Liver (tissue), 9 donors: Measurements from ENCODE around the gene SCD5. TPM values are rescaled to one million over a fixed set of nuclear protein-coding genes. Genes with fewer than 3 reads are reported as not detected.

ENCODE experiments used
- DNase-seq: peaks from one replicate; pipeline ENCODE4 v3.0.0-alpha.2; 2017; ENCODE audit warnings: low spot score
- H3K27ac ChIP-seq, 2 donors: one replicate each; pipeline ENCODE4 v1.7.0; 2013; ENCODE audit warnings: inconsistent platforms in 2 of 2, low read length in 2 of 2, control low read depth in 1 of 2, low read depth in 1 of 2, mild to moderate bottlenecking in 1 of 2
- H3K27me3 ChIP-seq, 4 donors: one replicate each; pipeline versions ENCODE4 v1.6.1 to v1.7.0; 2013; ENCODE audit warnings: low read length in 3 of 4, inconsistent platforms in 1 of 4, mild to moderate bottlenecking in 1 of 4, moderate library complexity in 1 of 4; ENCODE audit not compliant: control insufficient read depth in 4 of 4, insufficient read depth in 4 of 4
- H3K36me3 ChIP-seq, 4 donors: one replicate each; pipeline versions ENCODE4 v1.6.1 to v1.7.0; 2013; ENCODE audit warnings: low read length in 3 of 4, mild to moderate bottlenecking in 3 of 4, low read depth in 1 of 4, moderate library complexity in 1 of 4; ENCODE audit not compliant: control insufficient read depth in 4 of 4, insufficient read depth in 3 of 4
- H3K4me1 ChIP-seq, 4 donors: one replicate each; pipeline versions ENCODE4 v1.6.1 to v1.7.0; 2013; ENCODE audit warnings: low read length in 3 of 4, mild to moderate bottlenecking in 3 of 4, moderate library complexity in 1 of 4; ENCODE audit not compliant: control insufficient read depth in 4 of 4, insufficient read depth in 4 of 4
- H3K4me3 ChIP-seq, 3 donors: one replicate each; pipeline versions ENCODE4 v1.6.1 to v1.7.0; 2013; ENCODE audit warnings: low read length in 3 of 3, control low read depth in 1 of 3, low read depth in 1 of 3, mild to moderate bottlenecking in 1 of 3
- H3K9ac ChIP-seq, 2 donors: one replicate each; pipeline ENCODE4 v1.7.0; 2013; ENCODE audit warnings: low read length in 2 of 2, mild to moderate bottlenecking in 2 of 2, moderate library complexity in 2 of 2, control low read depth in 1 of 2, low read depth in 1 of 2
- H3K9me3 ChIP-seq, 4 donors: one replicate each; pipeline versions ENCODE4 v1.6.1 to v1.7.0; 2013; ENCODE audit warnings: low read length in 3 of 4; ENCODE audit not compliant: control insufficient read depth in 4 of 4
- ATF3 ChIP-seq: IDR thresholded peaks from 2 replicates; pipeline ENCODE4 v1.6.1; 2016; ENCODE audit warnings: antibody characterized with exemption
- EGR1 ChIP-seq, 2 donors: IDR thresholded peaks; 2 replicates each; pipeline ENCODE4 v1.6.1; 2016 to 2018; ENCODE audit warnings: antibody characterized with exemption in 2 of 2, low read depth in 2 of 2
- FOXA2 ChIP-seq: IDR thresholded peaks from 2 replicates; pipeline ENCODE4 v1.6.1; 2016; ENCODE audit warnings: antibody characterized with exemption
- GABPA ChIP-seq, 2 donors: IDR thresholded peaks in 1 of 2; conservative IDR thresholded peaks in 1 of 2; 2 replicates each; pipeline ENCODE4 v1.6.1; 2016; ENCODE audit warnings: antibody characterized with exemption in 2 of 2, mild to moderate bottlenecking in 1 of 2, moderate library complexity in 1 of 2
- HNF4A ChIP-seq, 2 donors: conservative IDR thresholded peaks; 2 replicates each; pipeline ENCODE4 v1.6.1; 2016; ENCODE audit warnings: antibody characterized with exemption in 2 of 2, mild to moderate bottlenecking in 2 of 2
- JUND ChIP-seq, 2 donors: IDR thresholded peaks; 2 replicates each; pipeline ENCODE4 v1.6.1; 2016; ENCODE audit warnings: antibody characterized with exemption in 2 of 2
- NR2F2 ChIP-seq: IDR thresholded peaks from 2 replicates; pipeline ENCODE4 v1.6.1; 2016; ENCODE audit warnings: antibody characterized with exemption
- RAD21 ChIP-seq, 2 donors: IDR thresholded peaks; 2 replicates each; pipeline ENCODE4 v1.6.1; 2016; ENCODE audit warnings: antibody characterized with exemption in 2 of 2, mild to moderate bottlenecking in 2 of 2
- REST ChIP-seq: IDR thresholded peaks from 2 replicates; pipeline ENCODE4 v1.6.1; 2016; ENCODE audit warnings: antibody characterized with exemption, mild to moderate bottlenecking
- RXRA ChIP-seq, 2 donors: IDR thresholded peaks; 2 replicates each; pipeline ENCODE4 v1.6.1; 2017 to 2018; ENCODE audit warnings: antibody characterized with exemption in 2 of 2, mild to moderate bottlenecking in 1 of 2
- SP1 ChIP-seq: IDR thresholded peaks from 2 replicates; pipeline ENCODE4 v1.6.1; 2018; ENCODE audit warnings: antibody characterized with exemption, mild to moderate bottlenecking
- TAF1 ChIP-seq: conservative IDR thresholded peaks from 2 replicates; pipeline ENCODE4 v1.6.1; 2016; ENCODE audit warnings: antibody characterized with exemption, mild to moderate bottlenecking
- YY1 ChIP-seq: IDR thresholded peaks from 2 replicates; pipeline ENCODE4 v1.6.1; 2016; ENCODE audit warnings: antibody characterized with exemption, mild to moderate bottlenecking
- ZBTB33 ChIP-seq: IDR thresholded peaks from 2 replicates; pipeline ENCODE4 v1.6.1; 2016; ENCODE audit warnings: antibody characterized with exemption
- WGBS: extraction: QIAGEN DNeasy Blood & Tissue Kit; methylation state at CpG from one replicate; pipeline ENCODE4 v1.1.7; 2013; 5-methylcytosine and 5-hydroxymethylcytosine counted together
- polyA plus RNA-seq, 2 donors: library from polyadenylated mRNA; stranded (reverse) in 1 of 2; unstranded in 1 of 2; fragments of 200-250 nt in 1 of 2; fragments of >200 nt in 1 of 2; fragmentation: Nextera tagmentation in 1 of 2; extraction: Ambion mirVana in 1 of 2; gene quantifications; one replicate each; pipeline versions ENCODE4 v1.2.1 to v1.2.3, GENCODE V29; 2013 to 2015
- total RNA-seq, 2 donors: library from RNA; depleted of rRNA; stranded (reverse); fragments of >200 nt; gene quantifications; one replicate each; pipeline ENCODE4 v1.2.3, GENCODE V29; 2014
- TF ChIP-seq, protein P1 (sequence below): fragments of 150-350 bp; IDR thresholded peaks from 2 replicates; pipeline ENCODE4 v1.5.1; 2017; ENCODE audit warnings: improper control_type of control experiment, low read depth, low read length; ENCODE audit not compliant: missing input control
- donor health status: healthy.
- donor health status: healthy.
- donor health status: healthy.
- donor health status: healthy.
- donor health status: healthy.

SCD5 gene
- total and polyA plus RNA-seq, 4 donors, result 0.14 to 1.9 (median 0.57) TPM

DNA sequence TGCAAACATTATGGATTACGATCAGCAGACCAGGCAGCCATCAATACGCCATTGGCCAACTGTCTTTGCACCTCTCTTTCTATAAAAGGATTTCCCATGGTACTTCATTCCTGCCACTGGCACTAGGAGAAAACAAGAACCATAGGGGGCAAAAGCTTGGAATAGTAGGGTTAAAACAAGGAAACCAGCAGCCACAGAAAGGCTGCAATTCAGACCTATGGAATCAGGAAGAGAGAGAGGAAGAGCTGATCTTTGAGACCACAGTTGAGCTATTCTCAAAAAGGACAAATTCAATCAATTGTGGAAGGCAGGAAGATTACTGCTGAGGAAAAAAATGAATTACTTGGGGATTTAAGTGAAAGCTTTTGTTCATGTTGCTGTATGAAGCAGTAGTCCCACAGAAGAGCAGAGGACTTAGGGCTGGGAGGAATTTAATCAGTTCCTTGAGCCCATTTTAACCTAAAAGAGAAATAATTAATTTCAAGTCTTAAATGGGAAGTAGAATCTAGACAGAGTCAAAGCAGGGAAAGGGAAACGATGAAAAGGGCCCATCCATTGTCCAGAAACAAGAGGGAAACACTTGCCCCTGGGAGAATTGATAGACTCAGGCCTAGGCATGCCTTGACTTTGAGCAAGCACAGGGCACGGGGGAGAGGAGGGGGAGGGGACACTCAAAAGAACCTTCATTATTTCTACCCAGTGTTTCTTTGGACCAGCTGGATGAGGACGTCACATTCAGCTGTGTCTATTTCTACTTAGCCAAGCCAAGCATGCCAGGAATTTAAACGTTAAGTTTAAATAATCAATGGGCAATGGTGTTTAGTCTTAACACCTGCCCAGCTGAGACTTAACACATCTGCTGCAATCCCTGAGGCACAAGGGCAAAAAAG, 50.7 kb downstream of the SCD5 start (continued):
- TF ChIP-seq, protein P1, sequence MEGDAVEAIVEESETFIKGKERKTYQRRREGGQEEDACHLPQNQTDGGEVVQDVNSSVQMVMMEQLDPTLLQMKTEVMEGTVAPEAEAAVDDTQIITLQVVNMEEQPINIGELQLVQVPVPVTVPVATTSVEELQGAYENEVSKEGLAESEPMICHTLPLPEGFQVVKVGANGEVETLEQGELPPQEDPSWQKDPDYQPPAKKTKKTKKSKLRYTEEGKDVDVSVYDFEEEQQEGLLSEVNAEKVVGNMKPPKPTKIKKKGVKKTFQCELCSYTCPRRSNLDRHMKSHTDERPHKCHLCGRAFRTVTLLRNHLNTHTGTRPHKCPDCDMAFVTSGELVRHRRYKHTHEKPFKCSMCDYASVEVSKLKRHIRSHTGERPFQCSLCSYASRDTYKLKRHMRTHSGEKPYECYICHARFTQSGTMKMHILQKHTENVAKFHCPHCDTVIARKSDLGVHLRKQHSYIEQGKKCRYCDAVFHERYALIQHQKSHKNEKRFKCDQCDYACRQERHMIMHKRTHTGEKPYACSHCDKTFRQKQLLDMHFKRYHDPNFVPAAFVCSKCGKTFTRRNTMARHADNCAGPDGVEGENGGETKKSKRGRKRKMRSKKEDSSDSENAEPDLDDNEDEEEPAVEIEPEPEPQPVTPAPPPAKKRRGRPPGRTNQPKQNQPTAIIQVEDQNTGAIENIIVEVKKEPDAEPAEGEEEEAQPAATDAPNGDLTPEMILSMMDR, result no peak

GRCh38 chr4:82746705-82747574, 51.7 kb downstream of the SCD5 start:
- WGBS, result 46% methylated on average over 13 of the region's 13 CpGs
- H3K4me3 ChIP-seq, result no peak overlapping the region
- H3K4me1 ChIP-seq, result no peaks in the 10 kb centered on the region
- DNase-seq, result no peak
- no peaks in the 10 kb centered on the region for H3K36me3 ChIP-seq
- no peaks in the 10 kb centered on the region for H3K9me3 ChIP-seq
- H3K27ac ChIP-seq, result no peak overlapping the region
- no peaks in the 10 kb centered on the region for H3K27me3 ChIP-seq
- no peak overlapping the region for H3K9ac ChIP-seq
- TF ChIP-seq SP1, result no peak
- no peak for TF ChIP-seq JUND (IDR thresholded peaks at IDR 0.05)
- no peak for TF ChIP-seq RXRA (IDR thresholded peaks at IDR 0.05)
- TF ChIP-seq REST, result no peak
- TF ChIP-seq FOXA2, result no peak
- TF ChIP-seq HNF4A (conservative IDR thresholded peaks at IDR 0.05), result peak in 1 of 2 donors; percentile 5

DNA sequence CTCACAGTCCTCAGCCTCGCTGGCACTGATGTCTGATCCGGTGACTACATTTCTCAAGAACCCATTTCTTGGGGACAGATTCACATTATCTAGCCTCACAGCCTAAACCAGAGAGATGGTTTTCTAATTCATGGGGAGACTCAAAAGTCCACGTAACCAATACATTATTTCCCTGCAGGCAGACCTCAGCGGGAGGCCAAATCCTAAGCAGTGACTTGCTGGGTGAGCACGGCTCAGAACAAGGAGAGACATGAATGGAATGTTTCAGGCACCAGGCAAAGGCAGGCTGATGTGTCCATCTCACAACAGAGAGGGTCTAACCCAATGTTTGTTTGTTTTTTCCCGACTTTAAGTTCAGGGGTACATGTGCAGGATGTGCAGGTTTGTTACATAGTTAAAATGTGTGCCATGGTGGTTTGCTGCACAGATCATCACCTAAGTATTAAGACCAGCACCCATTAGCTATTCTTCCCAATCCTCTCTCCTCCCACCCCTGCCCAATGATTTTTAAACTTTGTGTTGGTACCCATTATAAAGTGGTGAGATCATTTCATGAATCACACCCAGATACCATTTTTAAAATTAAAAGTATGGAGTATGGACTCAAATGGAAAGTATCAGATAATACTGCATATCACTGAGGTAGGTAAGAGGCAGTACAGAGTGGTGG, 53.3 kb downstream of the SCD5 start:
- Histone ChIP-seq H3K27me3 (no peaks in the 10 kb centered on the region), H3K9ac (no peak overlapping the region), H3K36me3 (no peaks in the 10 kb centered on the region), H3K9me3 (no peaks in the 10 kb centered on the region), H3K4me1 (no peaks in the 10 kb centered on the region), H3K27ac (no peak overlapping the region), H3K4me3 (no peak overlapping the region)
- 78% methylated on average over 6 of the region's 6 CpGs for WGBS
- DNase-seq, result no peak
- TF ChIP-seq NR2F2, result no peak
- TF ChIP-seq EGR1 (IDR thresholded peaks at IDR 0.05; ENCODE audit: low read depth in 2 of 2), result no peak
- TF ChIP-seq RAD21 (IDR thresholded peaks at IDR 0.05), result no peak
- TF ChIP-seq ATF3, result no peak
- no peak for TF ChIP-seq TAF1
- TF ChIP-seq REST, result no peak
- TF ChIP-seq GABPA (IDR thresholded peaks at IDR 0.05 in 1 of 2, conservative IDR thresholded peaks at IDR 0.05 in 1 of 2), result no peak
- no peak for TF ChIP-seq YY1
- TF ChIP-seq FOXA2, result no peak
- no peak for TF ChIP-seq ZBTB33
